H9 (cell line): ENCODE data around the gene RCN2. TPM values are rescaled to one million over a fixed set of nuclear protein-coding genes. Genes with fewer than 3 reads are reported as not detected.

Experiments used
- DNase-seq: peaks from one replicate; pipeline ENCODE4 v3.0.0-alpha.2; 2017
- H2AFZ ChIP-seq: one replicate; pipeline ENCODE4 v1.6.1; 2013; ENCODE audit warnings: mild to moderate bottlenecking, low read length, control low read depth, moderate library complexity
- H2AK5ac ChIP-seq: 2 replicates; pipeline ENCODE4 v1.6.1; 2013; ENCODE audit warnings: low read length, control low read depth, mixed read lengths; ENCODE audit not compliant: insufficient read length
- H2BK120ac ChIP-seq: one replicate; pipeline ENCODE4 v1.6.1; 2013; ENCODE audit warnings: low read depth, mild to moderate bottlenecking, low read length, control low read depth, inconsistent platforms; ENCODE audit not compliant: poor library complexity, severe bottlenecking
- H2BK12ac ChIP-seq: 2 replicates; pipeline ENCODE4 v1.6.1; 2013; ENCODE audit warnings: low read length, control low read depth, mixed read lengths, low read depth; ENCODE audit not compliant: insufficient read length
- H2BK15ac ChIP-seq: 2 replicates; pipeline ENCODE4 v1.6.1; 2013; ENCODE audit warnings: low read depth, low read length, control low read depth
- H2BK20ac ChIP-seq: one replicate; pipeline ENCODE4 v1.6.1; 2013; ENCODE audit warnings: low read depth, mild to moderate bottlenecking, low read length, control low read depth, inconsistent platforms; ENCODE audit not compliant: poor library complexity, severe bottlenecking
- H2BK5ac ChIP-seq: 2 replicates; pipeline ENCODE4 v1.6.1; 2013; ENCODE audit warnings: low read length, control low read depth, mixed read lengths; ENCODE audit not compliant: insufficient read length
- H3K14ac ChIP-seq: 2 replicates; pipeline ENCODE4 v1.6.1; 2013; ENCODE audit warnings: low read length, control low read depth; ENCODE audit not compliant: insufficient read depth
- H3K18ac ChIP-seq: 2 replicates; pipeline ENCODE4 v1.6.1; 2013; ENCODE audit warnings: low read depth, mild to moderate bottlenecking, mixed read lengths, low read length, control low read depth; ENCODE audit not compliant: insufficient read length
- H3K23ac ChIP-seq: 2 replicates; pipeline ENCODE4 v1.6.1; 2013; ENCODE audit warnings: low read length, control low read depth, mixed read lengths, low read depth; ENCODE audit not compliant: insufficient read length
- H3K23me2 ChIP-seq: 2 replicates; pipeline ENCODE4 v1.6.1; 2013; ENCODE audit warnings: low read depth, mild to moderate bottlenecking, mixed read lengths, low read length, control low read depth; ENCODE audit not compliant: insufficient read length, poor library complexity, severe bottlenecking
- H3K27ac ChIP-seq: 2 replicates; pipeline ENCODE4 v1.5.1; 2013; ENCODE audit warnings: low read length, control low read depth, mixed read lengths, low read depth; ENCODE audit not compliant: insufficient read length
- H3K27me3 ChIP-seq: 2 replicates; pipeline ENCODE4 v1.6.1; 2013; ENCODE audit warnings: low read length, control low read depth, inconsistent platforms; ENCODE audit not compliant: insufficient read depth
- H3K4ac ChIP-seq: 2 replicates; pipeline ENCODE4 v1.6.1; 2013; ENCODE audit warnings: low read depth, mild to moderate bottlenecking, control low read depth, inconsistent platforms, low read length, moderate library complexity
- H3K4me1 ChIP-seq: 2 replicates; pipeline ENCODE4 v1.6.1; 2013; ENCODE audit warnings: low read length, control low read depth, inconsistent platforms; ENCODE audit not compliant: insufficient read depth
- H3K4me2 ChIP-seq: 2 replicates; pipeline ENCODE4 v1.6.1; 2013; ENCODE audit warnings: low read length, control low read depth, mixed read lengths; ENCODE audit not compliant: insufficient read length, insufficient read depth
- H3K56ac ChIP-seq: 2 replicates; pipeline ENCODE4 v1.6.1; 2013; ENCODE audit warnings: low read depth, mild to moderate bottlenecking, mixed read lengths, low read length, control low read depth; ENCODE audit not compliant: insufficient read length
- H3K79me1 ChIP-seq: 2 replicates; pipeline ENCODE4 v1.6.1; 2013; ENCODE audit warnings: low read depth, mild to moderate bottlenecking, moderate library complexity, low read length, control low read depth, inconsistent platforms; ENCODE audit not compliant: insufficient read depth, poor library complexity, severe bottlenecking
- H3K79me2 ChIP-seq: 2 replicates; pipeline ENCODE4 v1.6.1; 2013; ENCODE audit warnings: low read length, control low read depth, inconsistent platforms; ENCODE audit not compliant: insufficient read depth
- H3K9ac ChIP-seq: 2 replicates; pipeline ENCODE4 v1.6.1; 2013; ENCODE audit warnings: low read length, control low read depth, mixed read lengths; ENCODE audit not compliant: insufficient read length; ENCODE audit errors: extremely low read depth
- H3K9me3 ChIP-seq: one replicate; pipeline ENCODE4 v1.6.1; 2013; ENCODE audit warnings: low read depth, low read length, inconsistent platforms; ENCODE audit not compliant: control insufficient read depth
- H3T11ph ChIP-seq: one replicate; pipeline ENCODE4 v1.6.1; 2013; ENCODE audit warnings: mild to moderate bottlenecking, low read length, control low read depth, inconsistent platforms
- H4K20me1 ChIP-seq: one replicate; pipeline ENCODE4 v1.6.1; 2013; ENCODE audit not compliant: control insufficient read depth, insufficient read length, insufficient read depth
- H4K5ac ChIP-seq: 2 replicates; pipeline ENCODE4 v1.6.1; 2013; ENCODE audit warnings: low read depth, mild to moderate bottlenecking, mixed read lengths, low read length, control low read depth; ENCODE audit not compliant: insufficient read length
- H4K8ac ChIP-seq: replicated peaks from 2 replicates; pipeline ENCODE4 v1.6.1; 2013; ENCODE audit warnings: low read length, control low read depth, mixed read lengths, low read depth; ENCODE audit not compliant: insufficient read length
- H4K91ac ChIP-seq: 2 replicates; pipeline ENCODE4 v1.6.1; 2013; ENCODE audit warnings: low read depth, mild to moderate bottlenecking, moderate library complexity, mixed read lengths, low read length, control low read depth; ENCODE audit not compliant: insufficient read length
- H3K27ac Mint-ChIP-seq, 3 experiments: 2 replicates in 2 of 3; 3 replicates in 1 of 3; pipeline ENCODE4 v1.8.0; 2020 to 2021; ENCODE audit warnings: mixed read lengths in 3 of 3, mild to moderate bottlenecking in 1 of 3, moderate library complexity in 1 of 3
- H3K27me3 Mint-ChIP-seq: 2 replicates; pipeline ENCODE4 v1.8.0; 2021; ENCODE audit warnings: low read depth, mild to moderate bottlenecking, moderate library complexity, mixed read lengths
- H3K36me3 Mint-ChIP-seq, 3 experiments: 2 replicates in 2 of 3; 3 replicates in 1 of 3; pipeline ENCODE4 v1.8.0; 2020 to 2021; ENCODE audit warnings: low read depth in 3 of 3, mixed read lengths in 3 of 3; ENCODE audit not compliant: insufficient read depth in 1 of 3
- H3K4me1 Mint-ChIP-seq, 2 experiments: 2 replicates each; pipeline ENCODE4 v1.8.0; 2020; ENCODE audit warnings: mixed read lengths in 2 of 2
- H3K4me3 Mint-ChIP-seq, 2 experiments: 2 replicates in 1 of 2; 3 replicates in 1 of 2; pipeline ENCODE4 v1.8.0; 2020 to 2021; ENCODE audit warnings: mild to moderate bottlenecking in 2 of 2, mixed read lengths in 2 of 2, moderate library complexity in 1 of 2
- H3K9me3 Mint-ChIP-seq, 2 experiments: 2 replicates in 1 of 2; 3 replicates in 1 of 2; pipeline ENCODE4 v1.8.0; 2020; ENCODE audit warnings: mild to moderate bottlenecking in 2 of 2, mixed read lengths in 2 of 2, moderate library complexity in 1 of 2
- WGBS: extraction: QIAGEN DNeasy Blood & Tissue Kit; methylation state at CpG from one replicate; pipeline ENCODE4 v1.1.7; 2013; ENCODE audit warnings: missing lambda C conversion rate, low lambda C conversion rate, mixed read lengths; ENCODE audit not compliant: insufficient read length; ENCODE audit errors: extremely low coverage; 5-methylcytosine and 5-hydroxymethylcytosine counted together
- total RNA-seq: library from RNA; stranded (reverse); gene quantifications from 2 replicates; pipeline ENCODE4 v1.2.1, GENCODE V29; 2021
- TF ChIP-seq, protein P1 (sequence below): fragments of 200-600 bp; sonication (generic); conservative IDR thresholded peaks from 3 replicates; pipeline ENCODE4 v1.8.0; 2021; ENCODE audit warnings: antibody characterized with exemption, mild to moderate bottlenecking

Gene RCN2
- total RNA-seq, 1 experiment from 2014 or later, result 139 TPM

DNA sequence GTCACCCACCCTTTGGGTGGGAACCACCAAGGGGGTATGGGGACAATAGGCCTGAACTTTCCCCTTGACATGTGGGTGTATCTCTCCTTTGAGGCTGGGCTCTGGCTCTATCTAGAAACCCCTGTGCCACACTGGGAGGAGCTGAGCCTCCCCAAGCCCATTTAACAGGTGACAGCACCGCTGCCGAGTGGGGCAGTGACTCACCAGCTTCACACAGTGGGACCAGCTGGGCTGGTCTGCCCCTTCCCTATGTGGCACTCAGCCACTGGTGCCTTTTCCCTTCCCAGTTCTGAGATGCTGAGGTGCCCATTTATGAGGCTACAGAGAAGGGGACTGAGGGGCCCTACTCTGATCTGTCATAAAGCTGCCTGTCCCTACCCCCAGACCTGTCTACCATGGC lies 68.4 kb downstream of the RCN2 start:
- Histone ChIP-seq H3K27me3 (no peaks in the 10 kb centered on the region), H3T11ph (no peak overlapping the region), H2BK15ac (no peak overlapping the region), H3K4me2 (no peak overlapping the region), H3K79me2 (no peaks in the 10 kb centered on the region), H3K4ac (no peak overlapping the region), H2AFZ (no peak overlapping the region), H2BK12ac (no peak overlapping the region), H3K14ac (no peak overlapping the region), H4K20me1 (no peaks in the 10 kb centered on the region), H2BK20ac (no peak overlapping the region), H2AK5ac (no peak overlapping the region), H4K5ac (no peak overlapping the region), H3K79me1 (no peaks in the 10 kb centered on the region), H4K8ac (no peak overlapping the region), H2BK5ac (no peak overlapping the region), H3K23me2 (no peaks in the 10 kb centered on the region), H3K4me1 (no peaks in the 10 kb centered on the region), H3K56ac (no peak overlapping the region), H3K27ac (no peak overlapping the region), H3K23ac (no peak overlapping the region), H3K18ac (no peak overlapping the region), H2BK120ac (no peak overlapping the region), H3K9me3 (no peaks in the 10 kb centered on the region), H3K9ac (no peak overlapping the region), H4K91ac (no peak overlapping the region)
- TF ChIP-seq, protein P1, sequence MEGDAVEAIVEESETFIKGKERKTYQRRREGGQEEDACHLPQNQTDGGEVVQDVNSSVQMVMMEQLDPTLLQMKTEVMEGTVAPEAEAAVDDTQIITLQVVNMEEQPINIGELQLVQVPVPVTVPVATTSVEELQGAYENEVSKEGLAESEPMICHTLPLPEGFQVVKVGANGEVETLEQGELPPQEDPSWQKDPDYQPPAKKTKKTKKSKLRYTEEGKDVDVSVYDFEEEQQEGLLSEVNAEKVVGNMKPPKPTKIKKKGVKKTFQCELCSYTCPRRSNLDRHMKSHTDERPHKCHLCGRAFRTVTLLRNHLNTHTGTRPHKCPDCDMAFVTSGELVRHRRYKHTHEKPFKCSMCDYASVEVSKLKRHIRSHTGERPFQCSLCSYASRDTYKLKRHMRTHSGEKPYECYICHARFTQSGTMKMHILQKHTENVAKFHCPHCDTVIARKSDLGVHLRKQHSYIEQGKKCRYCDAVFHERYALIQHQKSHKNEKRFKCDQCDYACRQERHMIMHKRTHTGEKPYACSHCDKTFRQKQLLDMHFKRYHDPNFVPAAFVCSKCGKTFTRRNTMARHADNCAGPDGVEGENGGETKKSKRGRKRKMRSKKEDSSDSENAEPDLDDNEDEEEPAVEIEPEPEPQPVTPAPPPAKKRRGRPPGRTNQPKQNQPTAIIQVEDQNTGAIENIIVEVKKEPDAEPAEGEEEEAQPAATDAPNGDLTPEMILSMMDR, result no peak
- H3K9me3 Mint-ChIP-seq, result no peaks in the 10 kb centered on the region
- no peaks in the 10 kb centered on the region for H3K4me1 Mint-ChIP-seq
- no peak overlapping the region for H3K27ac Mint-ChIP-seq
- WGBS, result no CpG with 5 or more reads among the region's 2 CpGs
- peaks cover 2% of the 10 kb centered on the region for H3K27me3 Mint-ChIP-seq
- no peak for DNase-seq
- no peaks in the 10 kb centered on the region for H3K36me3 Mint-ChIP-seq
- H3K4me3 Mint-ChIP-seq, result no peak overlapping the region
